HepG2 (cell line): ENCODE results near the gene TLL2.

Experiments used
- FOXP1 ChIP-seq, 2 experiments: fragments of 450-650 bp in 1 of 2; IDR thresholded peaks; 2 replicates each; pipeline ENCODE4 v1.6.1; 2017 to 2018; ENCODE audit warnings: antibody characterized with exemption in 1 of 2
- KDM6A ChIP-seq: IDR thresholded peaks from 2 replicates; pipeline ENCODE4 v1.6.1; 2016; ENCODE audit warnings: low read depth
- POLR2AphosphoS5 ChIP-seq: IDR thresholded peaks from 2 replicates; pipeline ENCODE4 v1.6.1; 2012; ENCODE audit warnings: low read depth, low read length
- SMAD3 ChIP-seq: sonication (generic); formaldehyde crosslinking; IDR thresholded peaks from 2 replicates; pipeline ENCODE4 v1.4.0; 2020; ENCODE audit warnings: missing genetic modification reagents
- YY1 ChIP-seq: IDR thresholded peaks from 2 replicates; pipeline ENCODE4 v1.6.1; 2011; ENCODE audit warnings: low read length, low read depth, moderate library complexity, mild to moderate bottlenecking; ENCODE audit not compliant: insufficient read depth, insufficient replicate concordance

DNA sequence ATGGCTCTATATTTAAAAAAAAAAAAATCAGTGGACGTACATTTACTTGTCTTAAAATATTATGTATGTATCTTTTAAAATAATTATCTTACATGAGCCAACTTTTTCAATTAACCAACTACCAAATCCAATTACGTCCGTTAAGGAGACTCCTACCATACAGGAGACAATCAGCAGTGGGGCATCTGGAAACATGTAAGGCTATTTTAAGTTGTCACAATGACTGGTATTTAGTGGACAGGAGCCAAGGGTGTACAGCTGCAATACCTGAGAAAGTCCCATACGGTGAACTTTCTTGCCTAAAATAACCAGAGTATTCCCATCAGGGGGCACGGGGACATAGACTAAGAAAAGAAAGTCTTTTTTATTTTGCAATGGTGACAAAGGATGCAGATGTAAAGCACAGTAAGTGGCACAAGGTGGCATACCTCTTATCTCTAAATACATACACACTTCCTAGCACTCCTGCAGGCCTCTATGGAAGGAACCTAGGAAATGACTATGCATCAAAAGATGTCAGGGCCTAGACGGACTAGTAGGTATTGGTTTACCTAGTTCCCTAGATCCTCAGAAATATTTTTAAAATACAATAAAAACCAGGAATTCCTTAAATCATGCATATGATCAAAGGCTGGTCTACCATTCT lies 16.0 kb upstream of the TLL2 start:
- TF ChIP-seq FOXP1 (IDR thresholded peaks at IDR 0.05) (no peak), FOXP1 (CRISPR knock-in tag; IDR thresholded peaks at IDR 0.05) (no peak), POLR2AphosphoS5 (no peak), KDM6A (CRISPR knock-in tag) (no peak), YY1 (no peak), SMAD3 (CRISPR knock-in tag) (no peak)
